HCT116 (cell line): ENCODE data around the gene TLE6. TPM values are rescaled to one million over a fixed set of nuclear protein-coding genes. Genes with fewer than 3 reads are reported as not detected.

Source experiments
- ATAC-seq: fragments of 200-7000 bp; cut with Tn5 transposase; 2 replicates; pipeline ENCODE4 v1.9.1; 2020; ENCODE audit warnings: mild to moderate bottlenecking, moderate library complexity
- BruUV-seq: library from RNA; stranded (reverse); fragments of 400-500 nt; replicated peaks from 2 replicates; lab custom pipeline; 2021; lab: Mats Ljungman, UMichigan
- CTCF ChIA-PET: fragments of 300-600 bp; sonication (Branson Sonifier 250); formaldehyde crosslinking; loops from one replicate; lab custom pipeline; 2021; ENCODE audit warnings: antibody characterized with exemption; lab: Charles Lee
- POLR2A ChIA-PET: fragments of 300-600, 350-600 bp; sonication (Branson Sonifier 250); formaldehyde crosslinking; loops from one replicate; lab custom pipeline; 2021; ENCODE audit warnings: antibody characterized with exemption; lab: Charles Lee
- RAD21 ChIA-PET, 2 experiments: fragments of 300-600 bp; sonication (Branson Sonifier 250); formaldehyde crosslinking; loops; one replicate each; lab custom pipeline; 2023; ENCODE audit warnings: low total read pairs in 2 of 2; ENCODE audit not compliant: uncharacterized antibody in 2 of 2, unreplicated experiment in 2 of 2, low non-redundant PET in 1 of 2; lab: Charles Lee
- DNase-seq: peaks from one replicate; pipeline ENCODE4 v3.0.0-alpha.2; 2010; ENCODE audit warnings: low read depth, low spot score
- H2AFZ ChIP-seq: fragments of 200-600 bp; shearing (Covaris generic), sonication (generic); 2 replicates; pipeline ENCODE4 v1.6.1; 2017; ENCODE audit warnings: low read depth, mixed run types, mixed read lengths, antibody characterized with exemption, low read length; ENCODE audit not compliant: poor library complexity, severe bottlenecking
- H3K27ac ChIP-seq: 2 replicates; pipeline ENCODE4 v1.5.1; 2012; ENCODE audit warnings: low read depth, low read length
- H3K27me3 ChIP-seq: fragments of 200-600 bp; sonication (generic); 2 replicates; pipeline ENCODE4 v1.6.1; 2016; ENCODE audit warnings: mixed run types, low read length, mixed read lengths; ENCODE audit not compliant: insufficient read depth
- H3K36me3 ChIP-seq, 2 experiments: fragments of 200-500 bp in 1 of 2; fragments of 200-600 bp in 1 of 2; sonication (Bioruptor generic) in 1 of 2; sonication (generic) in 1 of 2; 2 replicates each; pipeline versions ENCODE4 v1.5.1 to v1.6.1; 2014 to 2016; ENCODE audit warnings: low read length in 2 of 2, inconsistent platforms in 1 of 2, mixed read lengths in 1 of 2, mixed run types in 1 of 2; ENCODE audit not compliant: insufficient read depth in 2 of 2, control insufficient read depth in 1 of 2
- H3K4me1 ChIP-seq, 2 experiments: fragments of 200-600 bp in 1 of 2; sonication (generic) in 1 of 2; 2 replicates each; pipeline versions ENCODE4 v1.5.1 to v1.6.1; 2012 to 2017; ENCODE audit warnings: low read length in 2 of 2, inconsistent platforms in 1 of 2, mild to moderate bottlenecking in 1 of 2, mixed read lengths in 1 of 2, mixed run types in 1 of 2, moderate library complexity in 1 of 2; ENCODE audit not compliant: insufficient read depth in 2 of 2, control insufficient read depth in 1 of 2
- H3K4me2 ChIP-seq: fragments of 200-600 bp; sonication (generic); 2 replicates; pipeline ENCODE4 v1.6.1; 2017; ENCODE audit warnings: mixed run types, low read length, mixed read lengths
- H3K4me3 ChIP-seq, 2 experiments: fragments of 200-600 bp in 1 of 2; sonication (generic) in 1 of 2; replicated peaks in 1 of 2; 2 replicates each; pipeline ENCODE4 v1.5.1; 2011 to 2016; ENCODE audit warnings: low read length in 2 of 2, control low read depth in 1 of 2, low read depth in 1 of 2, mild to moderate bottlenecking in 1 of 2, mixed read lengths in 1 of 2, mixed run types in 1 of 2
- H3K79me2 ChIP-seq: fragments of 200-600 bp; sonication (generic); 2 replicates; pipeline ENCODE4 v1.6.1; 2017; ENCODE audit warnings: mild to moderate bottlenecking, mixed run types, low read length, moderate library complexity, mixed read lengths; ENCODE audit not compliant: insufficient read depth
- H3K9ac ChIP-seq: fragments of 200-600 bp; sonication (generic); 2 replicates; pipeline ENCODE4 v1.6.1; 2016; ENCODE audit warnings: low read length, mixed read lengths
- H3K9me2 ChIP-seq: fragments of 200-600 bp; sonication (generic), shearing (Covaris generic); 2 replicates; pipeline ENCODE4 v1.6.1; 2017; ENCODE audit warnings: mixed run types, mild to moderate bottlenecking, moderate library complexity; ENCODE audit not compliant: insufficient read depth
- H3K9me3 ChIP-seq, 2 experiments: fragments of 200-500 bp in 1 of 2; fragments of 200-600 bp in 1 of 2; sonication (Bioruptor generic) in 1 of 2; sonication (generic) in 1 of 2; 2 replicates each; pipeline ENCODE4 v1.6.1; 2014 to 2017; ENCODE audit warnings: low read length in 2 of 2, mixed read lengths in 2 of 2, inconsistent platforms in 1 of 2, low read depth in 1 of 2, mild to moderate bottlenecking in 1 of 2, mixed run types in 1 of 2, moderate library complexity in 1 of 2; ENCODE audit not compliant: control insufficient read depth in 1 of 2, insufficient read depth in 1 of 2
- H4K20me1 ChIP-seq: fragments of 200-600 bp; sonication (generic), shearing (Covaris generic); 2 replicates; pipeline ENCODE4 v1.6.1; 2017; ENCODE audit warnings: mixed run types, mild to moderate bottlenecking, moderate library complexity; ENCODE audit not compliant: insufficient read depth
- CEBPB ChIP-seq: IDR thresholded peaks from 2 replicates; pipeline ENCODE4 v1.6.1; 2012; ENCODE audit warnings: low read depth
- ELF1 ChIP-seq: IDR thresholded peaks from 2 replicates; pipeline ENCODE4 v1.6.1; 2012; ENCODE audit warnings: low read depth, borderline replicate concordance
- EZH2 ChIP-seq: fragments of 200-600 bp; sonication (generic); IDR thresholded peaks from 2 replicates; pipeline ENCODE4 v1.6.1; 2017; ENCODE audit warnings: antibody characterized with exemption, mixed run types
- FOSL1 ChIP-seq: IDR thresholded peaks from 2 replicates; pipeline ENCODE4 v1.6.1; 2012; ENCODE audit warnings: low read depth
- JUND ChIP-seq: IDR thresholded peaks from 2 replicates; pipeline ENCODE4 v1.6.1; 2012
- RAD21 ChIP-seq: IDR thresholded peaks from 2 replicates; pipeline ENCODE4 v1.6.1; 2012; ENCODE audit warnings: low read depth, mild to moderate bottlenecking
- SP1 ChIP-seq: IDR thresholded peaks from 2 replicates; pipeline ENCODE4 v1.6.1; 2012; ENCODE audit warnings: low read depth
- SRF ChIP-seq: IDR thresholded peaks from 2 replicates; pipeline ENCODE4 v1.6.1; 2012; ENCODE audit warnings: low read depth
- YY1 ChIP-seq: IDR thresholded peaks from 2 replicates; pipeline ENCODE4 v1.6.1; 2011; ENCODE audit warnings: low read length, low read depth, moderate library complexity, mild to moderate bottlenecking; ENCODE audit not compliant: insufficient replicate concordance; ENCODE audit errors: extremely low read depth
- intact Hi-C: fragments of 100-400 bp; cut with micrococcal nuclease; formaldehyde crosslinking; loops from 2 replicates; pipeline ENCODE4 v1.10.0; 2022
- total RNA-seq: library from RNA; stranded (reverse); gene quantifications from one replicate; pipeline ENCODE4 v1.2.1, GENCODE V29; 2021; ENCODE audit not compliant: unreplicated experiment
- TF ChIP-seq, protein P1 (sequence below): IDR thresholded peaks from 2 replicates; pipeline ENCODE4 v1.6.1; 2012
- TF ChIP-seq, protein P2 (sequence below): IDR thresholded peaks from 2 replicates; pipeline ENCODE4 v1.6.1; 2012
- TF ChIP-seq, protein P3 (sequence below): IDR thresholded peaks from 2 replicates; pipeline ENCODE4 v1.6.1; 2011; ENCODE audit warnings: mild to moderate bottlenecking, low read length, moderate library complexity; ENCODE audit not compliant: insufficient replicate concordance; ENCODE audit errors: extremely low read depth

TLE6 gene
- total RNA-seq, 1 experiment from 2014 or later, result 10.9 TPM

DNA sequence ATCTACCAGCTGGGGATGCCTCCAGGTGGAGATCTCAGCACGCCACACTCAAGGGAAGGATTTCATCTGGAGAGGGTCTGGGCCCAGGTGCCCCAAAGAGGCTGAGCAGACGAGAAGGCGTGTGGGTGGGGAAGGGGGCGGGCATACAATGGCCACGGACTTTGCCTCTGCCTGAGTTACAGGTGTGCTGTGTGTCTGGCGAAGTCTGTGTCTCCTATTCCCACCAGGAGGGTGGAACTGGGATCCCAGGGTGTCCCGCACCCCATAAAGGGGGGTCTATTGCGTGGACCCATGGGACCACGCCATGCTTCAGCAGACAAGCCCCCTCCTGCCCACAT, 48.2 kb downstream of the TLE6 start:
- H3K4me2 ChIP-seq, result no peak overlapping the region
- no peak overlapping the region for H3K4me3 ChIP-seq
- H3K27ac ChIP-seq, result no peak overlapping the region
- ChIA-PET RAD21 (interaction anchor here in 1 of 2 experiments (0.7 kb wide), 1 partner anchor 11 kb away, joined by 4 read pairs; no protein-coding TSS in a partner anchor), CTCF (no interaction called here), POLR2A (no interaction called here)
- intact Hi-C loops, result no loop called here
- H3K9ac ChIP-seq, result no peak overlapping the region
- TF ChIP-seq YY1, result no peak
- no peak for TF ChIP-seq JUND
- TF ChIP-seq CEBPB, result no peak
- TF ChIP-seq, protein P1, sequence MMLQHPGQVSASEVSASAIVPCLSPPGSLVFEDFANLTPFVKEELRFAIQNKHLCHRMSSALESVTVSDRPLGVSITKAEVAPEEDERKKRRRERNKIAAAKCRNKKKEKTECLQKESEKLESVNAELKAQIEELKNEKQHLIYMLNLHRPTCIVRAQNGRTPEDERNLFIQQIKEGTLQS, result no peak
- TF ChIP-seq, protein P2, sequence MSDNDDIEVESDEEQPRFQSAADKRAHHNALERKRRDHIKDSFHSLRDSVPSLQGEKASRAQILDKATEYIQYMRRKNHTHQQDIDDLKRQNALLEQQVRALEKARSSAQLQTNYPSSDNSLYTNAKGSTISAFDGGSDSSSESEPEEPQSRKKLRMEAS, result no peak
- no peak for TF ChIP-seq ELF1
- TF ChIP-seq EZH2, result no peak
- no peak for TF ChIP-seq SRF
- TF ChIP-seq, protein P3, sequence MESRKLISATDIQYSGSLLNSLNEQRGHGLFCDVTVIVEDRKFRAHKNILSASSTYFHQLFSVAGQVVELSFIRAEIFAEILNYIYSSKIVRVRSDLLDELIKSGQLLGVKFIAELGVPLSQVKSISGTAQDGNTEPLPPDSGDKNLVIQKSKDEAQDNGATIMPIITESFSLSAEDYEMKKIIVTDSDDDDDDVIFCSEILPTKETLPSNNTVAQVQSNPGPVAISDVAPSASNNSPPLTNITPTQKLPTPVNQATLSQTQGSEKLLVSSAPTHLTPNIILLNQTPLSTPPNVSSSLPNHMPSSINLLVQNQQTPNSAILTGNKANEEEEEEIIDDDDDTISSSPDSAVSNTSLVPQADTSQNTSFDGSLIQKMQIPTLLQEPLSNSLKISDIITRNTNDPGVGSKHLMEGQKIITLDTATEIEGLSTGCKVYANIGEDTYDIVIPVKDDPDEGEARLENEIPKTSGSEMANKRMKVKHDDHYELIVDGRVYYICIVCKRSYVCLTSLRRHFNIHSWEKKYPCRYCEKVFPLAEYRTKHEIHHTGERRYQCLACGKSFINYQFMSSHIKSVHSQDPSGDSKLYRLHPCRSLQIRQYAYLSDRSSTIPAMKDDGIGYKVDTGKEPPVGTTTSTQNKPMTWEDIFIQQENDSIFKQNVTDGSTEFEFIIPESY, result no peak
- TF ChIP-seq RAD21, result no peak
- TF ChIP-seq FOSL1, result no peak
- no peak for TF ChIP-seq SP1
- H4K20me1 ChIP-seq, result no peaks in the 10 kb centered on the region
- no peak overlapping the region for H2AFZ ChIP-seq
- ATAC-seq (no peak), DNase-seq (no peak)
- H3K9me3 ChIP-seq, result no peaks in the 10 kb centered on the region
- no peaks in the 10 kb centered on the region for H3K27me3 ChIP-seq
- H3K4me1 ChIP-seq, result peaks cover 0 to 18% of the 10 kb centered on the region in 2 experiments; a peak in 2 of 4 replicates
- H3K79me2 ChIP-seq, result no peaks in the 10 kb centered on the region
- H3K36me3 ChIP-seq, result no peaks in the 10 kb centered on the region
- no peaks in the 10 kb centered on the region for H3K9me2 ChIP-seq
- no TSS peak for BruUV-seq
